Nephron (organoid): ENCODE results near the gene HRC.
"Not testable (repeated sequence)": the region's sequence is repeated elsewhere in the genome, so short reads cannot be mapped to it uniquely, and the experiment has no call there.

Experiments
- H3K27ac Mint-ChIP-seq, 3 experiments: 2 replicates each; pipeline ENCODE4 v1.8.0; 2020; ENCODE audit warnings: mixed read lengths in 3 of 3, mild to moderate bottlenecking in 2 of 3, moderate library complexity in 1 of 3
- H3K27me3 Mint-ChIP-seq: 2 replicates; pipeline ENCODE4 v1.8.0; 2021; ENCODE audit warnings: low read depth, mild to moderate bottlenecking, moderate library complexity, mixed read lengths
- H3K36me3 Mint-ChIP-seq: 2 replicates; pipeline ENCODE4 v1.8.0; 2020; ENCODE audit warnings: low read depth, mixed read lengths
- H3K4me1 Mint-ChIP-seq: 2 replicates; pipeline ENCODE4 v1.8.0; 2020; ENCODE audit warnings: mixed read lengths
- H3K4me3 Mint-ChIP-seq, 3 experiments: 2 replicates each; pipeline ENCODE4 v1.8.0; 2020; ENCODE audit warnings: mild to moderate bottlenecking in 3 of 3, mixed read lengths in 3 of 3, moderate library complexity in 2 of 3
- H3K9me3 Mint-ChIP-seq: 2 replicates; pipeline ENCODE4 v1.8.0; 2020; ENCODE audit warnings: mixed read lengths
- CTCF ChIP-seq, 3 experiments: fragments of 200-600 bp; sonication (generic); IDR thresholded peaks; one replicate each; pipeline ENCODE4 v1.5.0; 2021; ENCODE audit warnings: antibody characterized with exemption in 3 of 3; ENCODE audit not compliant: unreplicated experiment in 3 of 3

HRC gene

GRCh38 chr19:49182848-49183375 is 27.7 kb upstream of the HRC start:
- no peak for TF ChIP-seq CTCF (IDR thresholded peaks at IDR 0.05; ENCODE audit: unreplicated experiment in 3 of 3)
- Mint-ChIP-seq H3K4me1 (no peaks in the 10 kb centered on the region), H3K36me3 (peaks cover 60% of the 10 kb centered on the region), H3K9me3 (peaks cover 9% of the 10 kb centered on the region), H3K4me3 (no peak overlapping the region), H3K27me3 (no peaks in the 10 kb centered on the region), H3K27ac (no peak overlapping the region)

DNA sequence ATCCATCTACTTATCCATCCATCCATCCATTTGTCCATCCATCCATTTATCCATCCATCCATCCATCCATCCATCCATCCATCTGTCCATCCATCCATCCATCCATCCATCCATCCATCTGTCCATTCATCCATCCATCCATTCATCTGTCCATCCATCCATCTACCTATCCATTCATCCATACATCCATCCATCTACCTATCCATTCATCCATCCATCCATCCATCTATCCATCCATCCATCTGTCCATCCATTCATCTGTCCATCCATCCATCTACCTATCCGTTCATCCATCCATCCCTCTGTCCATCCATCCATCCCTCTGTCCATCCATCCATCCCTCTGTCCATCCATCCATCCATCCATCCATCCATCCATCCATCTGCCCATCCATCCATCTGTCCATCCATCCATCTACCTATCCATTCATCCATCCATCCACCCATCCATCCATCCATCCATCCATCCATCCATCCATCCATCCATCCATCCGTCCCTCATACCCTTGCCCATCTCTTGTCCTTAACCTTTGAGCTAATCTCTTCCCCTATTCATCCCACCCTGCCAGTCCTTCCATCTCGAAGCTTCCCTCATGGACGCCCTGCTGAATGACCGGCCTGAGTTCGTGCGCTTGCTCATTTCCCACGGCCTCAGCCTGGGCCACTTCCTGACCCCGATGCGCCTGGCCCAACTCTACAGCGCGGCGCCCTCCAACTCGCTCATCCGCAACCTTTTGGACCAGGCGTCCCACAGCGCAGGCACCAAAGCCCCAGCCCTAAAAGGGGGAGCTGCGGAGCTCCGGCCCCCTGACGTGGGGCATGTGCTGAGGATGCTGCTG is 27.0 kb upstream of the HRC start:
- H3K9me3 Mint-ChIP-seq, H3K27me3 Mint-ChIP-seq, H3K4me1 Mint-ChIP-seq, H3K4me3 Mint-ChIP-seq, H3K27ac Mint-ChIP-seq: not testable (repeated sequence)
- H3K36me3 Mint-ChIP-seq, result peaks cover 54% of the 10 kb centered on the region

- Mint-ChIP-seq H3K4me3 (no peak overlapping the region), H3K27ac (no peak overlapping the region), H3K27me3 (no peaks in the 10 kb centered on the region), H3K9me3 (peaks cover 9% of the 10 kb centered on the region), H3K4me1 (no peaks in the 10 kb centered on the region), H3K36me3 (peaks cover 48% of the 10 kb centered on the region)
- TF ChIP-seq CTCF (IDR thresholded peaks at IDR 0.05; ENCODE audit: unreplicated experiment in 3 of 3), result no peak
Measured at GRCh38 chr19:49180659-49181058, 25.5 kb upstream of the HRC start.

GRCh38 chr19:49173198-49173597 is 18.0 kb upstream of the HRC start:
- H3K36me3 Mint-ChIP-seq, result peaks cover 16% of the 10 kb centered on the region
- no peaks in the 10 kb centered on the region for H3K9me3 Mint-ChIP-seq
- no peak overlapping the region for H3K27ac Mint-ChIP-seq
- H3K4me3 Mint-ChIP-seq, result no peak overlapping the region
- no peaks in the 10 kb centered on the region for H3K4me1 Mint-ChIP-seq
- H3K27me3 Mint-ChIP-seq, result no peaks in the 10 kb centered on the region
- TF ChIP-seq CTCF (IDR thresholded peaks at IDR 0.05; ENCODE audit: unreplicated experiment in 3 of 3), result no peak

- H3K4me3 Mint-ChIP-seq, result no peak overlapping the region
- peaks cover 9% of the 10 kb centered on the region for H3K36me3 Mint-ChIP-seq
- no peak for TF ChIP-seq CTCF (IDR thresholded peaks at IDR 0.05; ENCODE audit: unreplicated experiment in 3 of 3)
- H3K9me3 Mint-ChIP-seq, result no peaks in the 10 kb centered on the region
- no peak overlapping the region for H3K27ac Mint-ChIP-seq
- no peaks in the 10 kb centered on the region for H3K27me3 Mint-ChIP-seq
- H3K4me1 Mint-ChIP-seq, result no peaks in the 10 kb centered on the region
Measured at GRCh38 chr19:49168421-49168820, 13.2 kb upstream of the HRC start.

DNA sequence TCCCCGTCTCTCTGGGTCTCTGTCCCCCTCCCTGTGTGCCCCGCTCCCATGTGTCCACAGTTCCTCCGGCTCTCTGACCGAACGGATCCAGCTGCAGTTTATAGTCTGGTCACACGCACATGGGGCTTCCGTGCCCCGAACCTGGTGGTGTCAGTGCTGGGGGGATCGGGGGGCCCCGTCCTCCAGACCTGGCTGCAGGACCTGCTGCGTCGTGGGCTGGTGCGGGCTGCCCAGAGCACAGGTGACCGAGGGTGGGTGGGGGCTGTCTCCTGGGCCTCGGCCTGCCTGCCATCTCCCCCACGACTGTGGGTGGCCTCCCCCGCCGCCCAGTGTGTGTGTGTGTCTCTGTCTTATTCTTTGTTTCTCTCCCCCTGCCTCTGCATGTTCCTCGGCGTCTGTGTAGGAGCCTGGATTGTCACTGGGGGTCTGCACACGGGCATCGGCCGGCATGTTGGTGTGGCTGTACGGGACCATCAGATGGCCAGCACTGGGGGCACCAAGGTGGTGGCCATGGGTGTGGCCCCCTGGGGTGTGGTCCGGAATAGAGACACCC is 12.7 kb upstream of the HRC start:
- no peak for TF ChIP-seq CTCF (IDR thresholded peaks at IDR 0.05; ENCODE audit: unreplicated experiment in 3 of 3)
- Mint-ChIP-seq H3K36me3 (peaks cover 9% of the 10 kb centered on the region), H3K4me1 (no peaks in the 10 kb centered on the region), H3K27ac (no peak overlapping the region), H3K4me3 (no peak overlapping the region), H3K9me3 (no peaks in the 10 kb centered on the region), H3K27me3 (no peaks in the 10 kb centered on the region)
